Stimulated activated CD8-positive, alpha-beta memory T cell treated with anti-CD3 and anti-CD28 coated beads, Interleukin-4, amount 100 ng/mL, for 48 hours (primary cell): ENCODE results near the gene HRH1.

Experiments used
- DNase-seq: peaks from one replicate; pipeline ENCODE4 v3.0.0-alpha.2; 2020

The HRH1 gene

GRCh38 chr3:11287404-11287803 is 133.1 kb downstream of the HRH1 start:
- no peak for DNase-seq

DNA sequence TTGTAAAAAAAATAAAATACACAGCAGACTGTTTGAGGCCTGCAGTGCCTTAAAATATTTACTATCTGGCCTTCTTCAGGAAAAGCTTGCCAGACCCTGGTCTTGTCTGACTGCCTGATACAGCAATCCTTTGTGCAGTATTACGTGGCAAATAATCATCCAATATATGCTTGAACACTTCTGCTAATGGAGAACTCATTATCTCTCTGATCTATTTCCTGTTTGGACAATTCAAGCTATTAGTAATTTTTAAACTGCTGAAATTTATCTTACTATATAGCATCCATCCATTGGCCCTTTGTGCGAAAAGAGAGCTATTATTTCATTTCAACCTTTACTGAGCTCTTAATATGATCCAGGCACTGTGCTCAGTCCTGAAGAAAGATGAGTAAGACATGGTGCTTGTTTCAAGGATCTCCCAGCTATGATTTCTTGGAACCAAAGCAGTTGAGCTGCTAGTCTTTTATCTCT is 133.8 kb downstream of the HRH1 start:
- DNase-seq: no peak

GRCh38 chr3:11288786-11289637 is 134.7 kb downstream of the HRH1 start:
- no peak for DNase-seq

DNA sequence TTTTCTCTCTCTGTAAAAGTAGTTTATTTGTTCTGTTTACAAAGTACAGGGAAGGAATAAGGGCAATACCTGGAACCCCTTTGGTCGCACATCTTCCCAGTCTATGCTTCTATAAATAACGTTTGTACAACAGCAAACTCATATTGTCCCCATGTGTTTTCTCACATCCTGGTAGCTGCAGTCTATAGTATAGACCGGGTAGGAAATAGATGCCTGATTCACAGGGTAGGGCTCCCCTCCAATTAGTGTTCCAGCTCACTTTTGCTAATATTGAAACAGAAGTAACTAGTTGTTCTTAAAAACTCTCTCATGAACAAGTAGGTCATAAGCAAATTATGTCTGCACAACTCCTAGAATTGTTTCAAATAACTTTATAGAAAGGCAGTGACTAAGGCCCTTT is 135.6 kb downstream of the HRH1 start:
- DNase-seq: no peak

- no peak for DNase-seq
Measured at GRCh38 chr3:11290743-11291680, 136.7 kb downstream of the HRH1 start.

DNA sequence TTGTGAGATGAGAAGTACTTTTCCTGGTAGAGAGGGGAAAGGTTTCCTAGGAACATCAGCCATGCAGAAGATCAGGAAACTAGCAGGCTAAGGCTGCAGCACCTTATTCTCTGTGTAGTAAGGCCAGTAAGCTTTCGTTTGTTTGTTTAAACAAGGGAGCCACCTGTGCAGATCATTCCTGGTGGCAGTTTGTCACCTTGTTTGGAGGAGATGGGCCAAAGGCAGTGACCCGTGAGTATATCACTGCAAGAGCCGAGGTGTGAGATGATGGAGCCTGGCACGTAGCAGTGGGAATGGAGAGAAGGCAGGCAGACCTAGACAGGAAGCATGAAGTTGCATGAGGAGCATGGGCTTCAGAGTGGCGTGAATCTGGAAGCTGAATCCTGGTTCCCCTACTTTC is 137.5 kb downstream of the HRH1 start:
- no peak for DNase-seq

GRCh38 chr3:11297126-11297525 is 142.8 kb downstream of the HRH1 start:
- no peak for DNase-seq

- DNase-seq: no peak
Measured at GRCh38 chr3:11300970-11301369, 146.7 kb downstream of the HRH1 start.

DNA sequence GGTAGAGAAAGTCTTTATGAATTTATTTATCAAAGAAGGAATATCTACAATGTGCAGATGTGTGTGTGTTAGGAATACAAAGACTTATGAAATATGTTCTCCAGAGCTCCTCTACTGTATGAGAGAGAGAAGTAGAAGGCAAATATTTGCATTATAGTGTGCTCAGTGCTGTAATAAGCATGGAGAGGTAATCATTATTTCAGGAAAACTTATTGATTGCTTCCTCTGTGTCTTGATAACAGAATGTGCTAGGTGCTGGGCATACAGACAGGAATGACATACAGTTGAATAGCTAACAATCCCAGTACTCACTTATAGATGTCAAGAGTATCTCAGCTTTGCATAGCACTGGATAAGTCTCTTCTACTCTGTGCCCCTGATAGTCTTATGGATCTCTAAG is 148.2 kb downstream of the HRH1 start:
- no peak for DNase-seq

GRCh38 chr3:11304175-11304574 is 149.9 kb downstream of the HRH1 start:
- DNase-seq: no peak

DNA sequence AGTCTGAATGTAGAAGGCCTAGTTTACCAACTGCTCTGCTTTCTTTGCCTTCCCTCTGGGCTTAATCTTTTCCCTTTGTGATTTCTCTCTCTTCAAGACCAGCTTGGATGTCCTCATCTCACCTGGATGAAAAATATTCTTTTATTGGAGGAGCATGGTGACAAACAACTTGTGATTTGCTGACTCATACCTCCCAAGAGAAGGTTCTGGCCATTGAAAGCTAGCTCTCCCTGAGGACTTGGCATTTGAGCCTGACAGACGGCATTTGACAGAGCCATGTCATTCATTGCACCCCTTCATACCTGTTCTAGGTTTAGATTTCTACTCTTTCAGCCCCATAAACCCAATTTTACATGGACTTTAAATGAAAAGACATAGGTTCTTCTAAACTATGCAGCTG is 151.2 kb downstream of the HRH1 start:
- no peak for DNase-seq

DNA sequence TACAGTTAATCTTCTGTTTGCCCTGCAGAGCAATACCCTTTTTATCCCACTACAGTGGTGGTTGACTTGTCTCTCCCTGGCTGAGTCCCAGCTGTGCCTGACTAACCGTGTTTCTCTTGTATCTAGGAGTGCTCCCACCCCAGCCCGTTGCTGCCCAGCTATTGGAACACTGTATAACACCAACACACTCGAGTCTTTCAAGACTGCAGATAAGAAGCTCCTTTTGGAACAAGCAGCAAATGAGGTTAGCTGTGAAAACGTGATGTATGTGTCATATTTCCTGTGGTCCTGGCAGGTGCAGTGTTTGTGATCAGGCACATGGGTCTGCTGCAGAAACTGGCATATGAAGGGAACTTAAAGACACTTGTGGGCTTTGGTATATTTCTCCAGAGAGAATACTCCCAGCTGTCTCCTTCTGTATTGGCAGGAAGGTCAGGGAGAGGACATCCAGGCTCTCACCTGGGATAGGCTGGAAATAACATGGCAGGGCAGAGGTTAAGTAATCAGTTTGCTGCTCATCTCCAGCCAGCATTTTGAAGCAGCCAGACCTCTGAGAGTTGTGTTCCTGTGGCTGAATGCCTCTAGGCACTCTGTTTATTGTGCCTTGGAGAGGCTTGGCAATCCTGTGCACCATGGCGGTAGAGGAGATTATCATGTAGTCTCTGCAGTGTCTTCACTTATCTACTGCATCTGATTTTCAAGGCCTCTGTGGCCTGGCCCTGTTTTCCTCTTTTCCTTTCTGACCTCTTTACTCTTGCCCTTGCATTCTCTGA is 152.7 kb downstream of the HRH1 start:
- peak; percentile 61 for DNase-seq

DNA sequence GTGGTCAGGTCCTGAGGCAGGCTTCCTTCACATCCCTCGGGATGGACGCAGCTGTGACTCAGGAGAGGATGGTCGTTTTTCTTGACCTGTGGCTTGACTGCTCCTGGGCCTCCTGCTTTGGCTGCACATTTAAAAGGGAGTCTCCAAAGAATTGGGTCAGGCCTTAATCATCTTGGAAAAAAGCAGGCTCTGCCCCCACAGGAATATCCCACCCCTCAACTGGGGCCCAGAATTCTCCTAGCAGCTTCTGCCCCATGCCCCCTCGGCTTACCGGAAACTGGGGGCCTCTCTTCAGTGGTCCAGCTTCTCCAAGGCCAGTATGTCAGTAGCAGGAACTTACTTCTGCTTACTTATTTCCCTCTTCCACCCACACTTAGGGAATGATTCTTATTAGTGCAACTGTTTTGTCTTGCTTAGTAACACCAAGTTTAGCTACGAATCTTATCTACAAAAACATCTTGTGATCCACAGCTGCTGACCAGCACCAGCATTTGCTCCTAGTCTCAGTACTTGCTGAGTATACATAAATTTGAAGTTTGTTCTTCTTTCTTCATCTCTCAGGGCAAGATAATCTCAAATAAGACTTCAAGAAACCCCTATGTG is 153.6 kb downstream of the HRH1 start:
- no peak for DNase-seq

DNA sequence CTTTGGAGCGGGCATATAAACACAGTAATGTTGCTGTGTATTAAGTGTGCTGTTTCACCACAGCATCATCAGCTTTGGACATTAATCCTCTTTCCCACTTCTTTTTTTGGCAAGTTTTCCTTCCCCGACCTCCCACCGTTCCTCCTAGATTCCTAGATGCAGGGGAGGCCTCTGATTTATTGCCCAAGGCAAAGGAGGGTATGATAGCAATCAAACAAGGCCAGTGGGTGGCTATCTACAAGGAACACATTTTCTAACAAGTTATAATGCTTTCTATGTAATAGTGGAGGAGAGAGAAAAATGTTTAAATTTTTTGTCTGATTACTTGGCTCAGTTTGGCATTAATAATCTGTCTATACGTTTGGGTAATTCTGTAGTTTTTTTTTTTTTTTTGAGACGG is 156.0 kb downstream of the HRH1 start:
- no peak for DNase-seq

GRCh38 chr3:11312166-11312565 is 157.9 kb downstream of the HRH1 start:
- no peak for DNase-seq
